H1 (cell line): ENCODE results near the gene RFX6. TPM values are rescaled to one million over a fixed set of nuclear protein-coding genes. Genes with fewer than 3 reads are reported as not detected.

ENCODE experiments used
- KDM4A ChIP-seq: IDR thresholded peaks from one replicate; pipeline ENCODE4 v1.7.1; 2012; ENCODE audit warnings: low read depth, mild to moderate bottlenecking, moderate library complexity, low read length, inconsistent platforms; ENCODE audit not compliant: severe bottlenecking
- MAFK ChIP-seq: IDR thresholded peaks from 2 replicates; pipeline ENCODE4 v1.6.1; 2012; ENCODE audit warnings: low read depth, mild to moderate bottlenecking, improper control_type of control experiment, low read length
- POU5F1 ChIP-seq: IDR thresholded peaks from 2 replicates; pipeline ENCODE4 v1.6.1; 2011; ENCODE audit warnings: low read depth, mild to moderate bottlenecking, low read length, moderate library complexity
- RAD21 ChIP-seq, 2 experiments: IDR thresholded peaks in 1 of 2; conservative IDR thresholded peaks in 1 of 2; 2 replicates each; pipeline ENCODE4 v1.6.1; 2011; ENCODE audit warnings: low read depth in 2 of 2, low read length in 2 of 2, improper control_type of control experiment in 1 of 2, inconsistent platforms in 1 of 2, mild to moderate bottlenecking in 1 of 2, moderate library complexity in 1 of 2
- SAP30 ChIP-seq: fragments of 300-600 bp; sonication (generic); IDR thresholded peaks from 2 replicates; pipeline ENCODE4 v1.7.1; 2012; ENCODE audit warnings: low read length, moderate library complexity, mild to moderate bottlenecking, inconsistent platforms; ENCODE audit not compliant: insufficient read depth, insufficient replicate concordance
- SRF ChIP-seq: IDR thresholded peaks from 2 replicates; pipeline ENCODE4 v1.6.1; 2011; ENCODE audit warnings: mild to moderate bottlenecking, low read depth, low read length, moderate library complexity
- polyA plus RNA-seq, 7 experiments: library from polyadenylated mRNA; depleted of rRNA in 3 of 7; stranded (reverse) in 5 of 7; unstranded in 2 of 7; fragments of >200 nt in 5 of 7; fragments of 200-250 nt in 2 of 7; gene quantifications; 1 replicate in 5 of 7; 2 replicates in 1 of 7; 4 replicates in 1 of 7; pipeline versions ENCODE4 v1.2.1 to v1.2.3, GENCODE V29; 2011 to 2013; ENCODE audit warnings: missing spikeins in 2 of 7, mixed read lengths in 2 of 7
- total RNA-seq: library from RNA; stranded (reverse); fragmentation: NEBNext Ultra II Directional; extraction: Animal tissue kit (Norgen Biotek cat#: 25700); gene quantifications from 2 replicates; pipeline ENCODE4 v1.2.1, GENCODE V29; 2021

Gene RFX6
- total and polyA plus RNA-seq, 2 of the 8 experiments (the other 6 are each of a cell fraction or from before 2014, with no cell fraction given), result not detected

DNA sequence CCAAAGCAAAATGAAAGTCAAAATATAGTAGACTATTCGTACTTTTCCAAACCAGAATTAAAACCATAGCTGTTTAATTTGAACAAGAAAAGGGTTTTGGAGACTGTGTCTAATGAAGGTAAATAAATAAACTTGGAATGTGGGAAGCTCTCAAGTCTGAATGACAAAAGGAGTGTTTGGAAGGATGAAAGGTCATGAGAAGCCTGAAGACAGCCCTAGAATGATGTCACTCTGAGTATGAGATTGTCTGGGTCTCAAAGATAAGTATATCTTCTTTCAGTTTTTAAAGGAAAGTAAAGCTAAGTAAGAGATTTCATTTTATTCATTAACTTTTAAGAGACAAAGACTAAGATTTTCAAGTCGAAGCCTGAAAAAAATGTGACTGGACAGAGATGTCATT is 72.9 kb downstream of the RFX6 start (continued):
- TF ChIP-seq RAD21 (IDR thresholded peaks at IDR 0.05 in 1 of 2, conservative IDR thresholded peaks at IDR 0.05 in 1 of 2; ENCODE audit: low read depth in 2 of 2, low read length in 2 of 2) (no peak), KDM4A (no peak), MAFK (no peak), SAP30 (no peak), SRF (no peak), POU5F1 (no peak)
